IMR-90 (cell line): ENCODE measurements around the gene ANKRD42. TPM values are rescaled to one million over a fixed set of nuclear protein-coding genes. Genes with fewer than 3 reads are reported as not detected.

Source experiments
- ATAC-seq: fragments of 200-7000 bp; cut with Tn5 transposase; 2 replicates; pipeline ENCODE4 v1.9.1; 2020; ENCODE audit warnings: low read depth, mild to moderate bottlenecking, moderate library complexity
- BruUV-seq: library from RNA; stranded (reverse); fragments of 400-500 nt; replicated peaks from 2 replicates; lab custom pipeline; 2021; lab: Mats Ljungman, UMichigan
- CTCF ChIA-PET: fragments of 300-600 bp; formaldehyde crosslinking; extraction: SDS; loops from one replicate; lab custom pipeline; 2021; ENCODE audit warnings: antibody characterized with exemption; lab: Yijun Ruan, JAX
- POLR2A ChIA-PET: fragments of 300-600 bp; sonication (Branson Sonifier 250); formaldehyde crosslinking; loops from one replicate; lab custom pipeline; 2022; ENCODE audit warnings: antibody characterized with exemption; ENCODE audit not compliant: unreplicated experiment; lab: Charles Lee
- DNase-seq: peaks from one replicate; pipeline ENCODE4 v3.0.0; 2013
- H2AFZ ChIP-seq: replicated peaks from 2 replicates; pipeline ENCODE3; 2013; ENCODE audit warnings: low read length, mild to moderate bottlenecking; ENCODE audit not compliant: poor library complexity
- H2AK5ac ChIP-seq: 2 replicates; pipeline ENCODE4 v1.6.1; 2013; ENCODE audit warnings: low read depth, low read length, inconsistent platforms
- H2AK9ac ChIP-seq: replicated peaks from 2 replicates; pipeline ENCODE3; 2013; ENCODE audit warnings: mild to moderate bottlenecking, low read depth, low read length, moderate library complexity; ENCODE audit not compliant: poor library complexity
- H2BK120ac ChIP-seq: 2 replicates; pipeline ENCODE4 v1.6.1; 2013; ENCODE audit warnings: low read depth, low read length, inconsistent platforms
- H2BK15ac ChIP-seq: 3 replicates; pipeline ENCODE4 v1.6.1; 2013; ENCODE audit warnings: low read depth, low read length, inconsistent platforms
- H2BK20ac ChIP-seq: 2 replicates; pipeline ENCODE4 v1.6.1; 2013; ENCODE audit warnings: low read depth, mild to moderate bottlenecking, inconsistent platforms, low read length, moderate library complexity
- H2BK5ac ChIP-seq: 2 replicates; pipeline ENCODE4 v1.6.1; 2013; ENCODE audit warnings: mild to moderate bottlenecking, low read depth, low read length, inconsistent platforms; ENCODE audit not compliant: poor library complexity, severe bottlenecking
- H3K14ac ChIP-seq: replicated peaks from 2 replicates; pipeline ENCODE4 v1.6.1; 2013; ENCODE audit warnings: low read depth, low read length, inconsistent platforms
- H3K18ac ChIP-seq: 2 replicates; pipeline ENCODE4 v1.6.1; 2013; ENCODE audit warnings: low read depth, low read length, control low read depth
- H3K23ac ChIP-seq: 2 replicates; pipeline ENCODE4 v1.6.1; 2013; ENCODE audit warnings: low read depth, low read length, inconsistent platforms
- H3K27ac ChIP-seq: 2 replicates; pipeline ENCODE4 v1.5.1; 2013; ENCODE audit warnings: mild to moderate bottlenecking, control low read depth, low read length; ENCODE audit not compliant: insufficient read depth
- H3K27me3 ChIP-seq: 2 replicates; pipeline ENCODE4 v1.6.1; 2013; ENCODE audit warnings: low read length; ENCODE audit not compliant: control insufficient read depth, insufficient read depth
- H3K36me3 ChIP-seq: 2 replicates; pipeline ENCODE4 v1.6.1; 2013; ENCODE audit warnings: low read length, mixed read lengths; ENCODE audit not compliant: control insufficient read depth, insufficient read depth
- H3K4ac ChIP-seq: 2 replicates; pipeline ENCODE4 v1.6.1; 2013; ENCODE audit warnings: low read depth, low read length, inconsistent platforms
- H3K4me1 ChIP-seq: 2 replicates; pipeline ENCODE4 v1.6.1; 2013; ENCODE audit warnings: low read length, mixed read lengths; ENCODE audit not compliant: control insufficient read depth, insufficient read depth
- H3K4me2 ChIP-seq: 2 replicates; pipeline ENCODE4 v1.6.1; 2013; ENCODE audit warnings: low read depth, mild to moderate bottlenecking, control low read depth, low read length, moderate library complexity
- H3K4me3 ChIP-seq: 2 replicates; pipeline ENCODE4 v1.5.1; 2013; ENCODE audit warnings: low read depth, mild to moderate bottlenecking, control low read depth, low read length, moderate library complexity; ENCODE audit not compliant: insufficient read depth
- H3K56ac ChIP-seq: 2 replicates; pipeline ENCODE4 v1.6.1; 2013; ENCODE audit warnings: low read length, inconsistent platforms; ENCODE audit not compliant: insufficient read depth; ENCODE audit errors: extremely low read depth
- H3K79me1 ChIP-seq, 2 experiments: 2 replicates each; pipeline ENCODE4 v1.6.1; 2013; ENCODE audit warnings: low read length in 2 of 2, inconsistent platforms in 1 of 2, low read depth in 1 of 2
- H3K9ac ChIP-seq: 2 replicates; pipeline ENCODE4 v1.6.1; 2013; ENCODE audit warnings: low read depth, low read length, control low read depth
- H3K9me1 ChIP-seq: 2 replicates; pipeline ENCODE4 v1.6.1; 2013; ENCODE audit warnings: low read length, inconsistent platforms; ENCODE audit not compliant: insufficient read depth
- H3K9me3 ChIP-seq: 2 replicates; pipeline ENCODE4 v1.6.1; 2013; ENCODE audit warnings: low read length; ENCODE audit not compliant: control insufficient read depth, insufficient read depth
- H4K20me1 ChIP-seq: 2 replicates; pipeline ENCODE4 v1.6.1; 2013; ENCODE audit warnings: low read length, inconsistent platforms; ENCODE audit not compliant: insufficient read depth
- H4K5ac ChIP-seq: 2 replicates; pipeline ENCODE4 v1.6.1; 2013; ENCODE audit warnings: mild to moderate bottlenecking, low read depth, low read length, control low read depth
- H4K8ac ChIP-seq, 2 experiments: 2 replicates each; pipeline ENCODE4 v1.6.1; 2013; ENCODE audit warnings: low read depth in 2 of 2, low read length in 2 of 2, control low read depth in 1 of 2, inconsistent platforms in 1 of 2
- H4K91ac ChIP-seq: 2 replicates; pipeline ENCODE4 v1.6.1; 2013; ENCODE audit warnings: low read depth, low read length, inconsistent platforms; ENCODE audit not compliant: insufficient read depth
- BHLHE40 ChIP-seq: fragments of 150-350 bp; IDR thresholded peaks from 2 replicates; pipeline ENCODE4 v1.6.1; 2016; ENCODE audit warnings: mild to moderate bottlenecking, low read depth, low read length
- CEBPB ChIP-seq: IDR thresholded peaks from 2 replicates; pipeline ENCODE4 v1.6.1; 2012; ENCODE audit warnings: low read depth, low read length, improper control_type of control experiment
- CHD1 ChIP-seq: IDR thresholded peaks from 2 replicates; pipeline ENCODE4 v1.6.1; 2012; ENCODE audit warnings: low read depth, low read length, improper control_type of control experiment
- CTCF ChIP-seq: conservative IDR thresholded peaks from 2 replicates; pipeline ENCODE4 v1.5.1; 2012; ENCODE audit warnings: mild to moderate bottlenecking, low read depth, low read length, improper control_type of control experiment
- ELK1 ChIP-seq: fragments of 150-350 bp; IDR thresholded peaks from 2 replicates; pipeline ENCODE4 v1.6.1; 2016; ENCODE audit warnings: low read depth, mild to moderate bottlenecking, low read length, moderate library complexity, borderline replicate concordance
- FOS ChIP-seq: fragments of 150-350 bp; IDR thresholded peaks from 2 replicates; pipeline ENCODE4 v1.6.1; 2016; ENCODE audit warnings: low read depth, low read length
- MAFK ChIP-seq: IDR thresholded peaks from 2 replicates; pipeline ENCODE4 v1.6.1; 2012; ENCODE audit warnings: low read depth, low read length, improper control_type of control experiment
- MAZ ChIP-seq: IDR thresholded peaks from 2 replicates; pipeline ENCODE4 v1.6.1; 2012; ENCODE audit warnings: low read depth, mild to moderate bottlenecking, low read length, improper control_type of control experiment, moderate library complexity, borderline replicate concordance
- MXI1 ChIP-seq: IDR thresholded peaks from 2 replicates; pipeline ENCODE4 v1.6.1; 2012; ENCODE audit warnings: low read depth, mild to moderate bottlenecking, low read length, moderate library complexity, borderline replicate concordance
- NFE2L2 ChIP-seq: fragments of 150-350 bp; IDR thresholded peaks from 2 replicates; pipeline ENCODE4 v1.6.1; 2016; ENCODE audit warnings: low read depth, mild to moderate bottlenecking, low read length
- POLR2A ChIP-seq: IDR thresholded peaks from 2 replicates; pipeline ENCODE4 v1.6.1; 2012; ENCODE audit warnings: mild to moderate bottlenecking, low read depth, low read length
- RAD21 ChIP-seq: IDR thresholded peaks from 2 replicates; pipeline ENCODE4 v1.6.1; 2012; ENCODE audit warnings: low read length, improper control_type of control experiment
- RCOR1 ChIP-seq: IDR thresholded peaks from 2 replicates; pipeline ENCODE4 v1.6.1; 2012; ENCODE audit warnings: mild to moderate bottlenecking, low read length, improper control_type of control experiment; ENCODE audit not compliant: insufficient replicate concordance
- RFX5 ChIP-seq: IDR thresholded peaks from 2 replicates; pipeline ENCODE4 v1.8.0; 2012; ENCODE audit warnings: low read depth, mild to moderate bottlenecking, low read length, moderate library complexity
- SMC3 ChIP-seq: fragments of 150-350 bp; IDR thresholded peaks from 2 replicates; pipeline ENCODE4 v1.6.1; 2016; ENCODE audit warnings: low read depth, mild to moderate bottlenecking, antibody characterized with exemption, low read length, moderate library complexity
- USF2 ChIP-seq: fragments of 150-350 bp; IDR thresholded peaks from 2 replicates; pipeline ENCODE4 v1.6.1; 2017; ENCODE audit warnings: mild to moderate bottlenecking, antibody characterized with exemption, low read length, low read depth
- WGBS, 2 experiments: methylation state at CpG; one replicate each; pipeline versions ENCODE4 v1.1.5 to v1.1.7; 2013; ENCODE audit warnings: missing lambda C conversion rate in 2 of 2; ENCODE audit not compliant: insufficient read length in 1 of 2; ENCODE audit errors: extremely low coverage in 2 of 2; 5-methylcytosine and 5-hydroxymethylcytosine counted together
- dilution Hi-C: fragments of 300-500 bp; cut with HindIII; formaldehyde crosslinking; loops from one replicate; pipeline ENCODE4 v1.14.3; 2018; ENCODE audit warnings: low sequenced_read_pairs; ENCODE audit not compliant: unreplicated experiment
- in situ Hi-C: fragments of 300-500 bp; cut with MboI; formaldehyde crosslinking; loops from 3 replicates; pipeline ENCODE4 v1.14.3; 2019; ENCODE audit warnings: low sequenced_read_pairs, inconsistent platforms, mixed read lengths
- intact Hi-C: fragments of 100-400 bp; cut with micrococcal nuclease; formaldehyde crosslinking; loops from 2 replicates; pipeline ENCODE4 v1.10.0; 2022
- polyA plus RNA-seq, 3 experiments: library from polyadenylated mRNA; depleted of rRNA; stranded (reverse); fragments of >200 nt; gene quantifications; 2 replicates each; pipeline ENCODE4 v1.2.3, GENCODE V29; 2012; ENCODE audit warnings: low replicate concordance in 1 of 3
- total RNA-seq: library from RNA; depleted of rRNA; stranded (reverse); fragments of >200 nt; gene quantifications from 2 replicates; pipeline ENCODE4 v1.2.3, GENCODE V29; 2012

ANKRD42 gene
- total and polyA plus RNA-seq, 2 of the 4 experiments (the other 2 are of a cell fraction): 5.2 to 5.6 TPM

GRCh38 chr11:83265331-83265730 is 71.8 kb downstream of the ANKRD42 start:
- H4K91ac ChIP-seq: no peak overlapping the region
- no peak for TF ChIP-seq MAZ
- TF ChIP-seq CEBPB: no peak
- TF ChIP-seq RCOR1: no peak
- no peak for TF ChIP-seq RFX5
- TF ChIP-seq POLR2A: no peak
- TF ChIP-seq USF2: no peak
- no peak for TF ChIP-seq MAFK
- TF ChIP-seq ELK1: no peak
- TF ChIP-seq MXI1: no peak
- TF ChIP-seq NFE2L2: no peak
- no peak for TF ChIP-seq BHLHE40
- TF ChIP-seq CHD1: no peak
- TF ChIP-seq RAD21: no peak
- TF ChIP-seq SMC3: no peak
- no peak for TF ChIP-seq FOS
- TF ChIP-seq CTCF: no peak
- no peaks in the 10 kb centered on the region for H3K27me3 ChIP-seq
- H3K4ac ChIP-seq: no peak overlapping the region
- in situ Hi-C loops (no loop called here), dilution Hi-C loops (no loop called here), intact Hi-C loops (no loop called here)
- peaks cover 11% of the 10 kb centered on the region for H3K36me3 ChIP-seq
- no peak overlapping the region for H3K18ac ChIP-seq
- WGBS, 2 experiments: no CpG with 5 or more reads among the region's 1 CpG
- peak; percentile 64 for DNase-seq
- H2BK20ac ChIP-seq: no peak overlapping the region
- H3K4me3 ChIP-seq: no peak overlapping the region
- no peak overlapping the region for H2AK9ac ChIP-seq
- no peak overlapping the region for H3K27ac ChIP-seq
- H2BK120ac ChIP-seq: no peak overlapping the region
- H3K14ac ChIP-seq: no peak overlapping the region
- H4K8ac ChIP-seq: no peak overlapping the region
- no peak overlapping the region for H3K9ac ChIP-seq
- H3K23ac ChIP-seq: no peak overlapping the region
- H4K5ac ChIP-seq: no peak overlapping the region
- H2AFZ ChIP-seq: no peak overlapping the region
- no peak overlapping the region for H2BK15ac ChIP-seq
- ATAC-seq: peak; percentile 84
- peak overlapping the region; percentile 79 for H2BK5ac ChIP-seq
- POLR2A ChIA-PET: no interaction called here
- CTCF ChIA-PET: interaction anchor here (0.7 to 1.0 kb wide), 2 partner anchors 398 to 571 kb away, joined by 3 read pairs; no protein-coding TSS in a partner anchor
- H4K20me1 ChIP-seq: no peaks in the 10 kb centered on the region
- no peak overlapping the region for H2AK5ac ChIP-seq
- no peak overlapping the region for H3K4me2 ChIP-seq
- peaks cover 0 to 5% of the 10 kb centered on the region in 2 experiments; a peak in 2 of 4 replicates for H3K79me1 ChIP-seq
- no TSS peak for BruUV-seq
- no peak overlapping the region for H3K56ac ChIP-seq
- no peaks in the 10 kb centered on the region for H3K9me3 ChIP-seq
- no peaks in the 10 kb centered on the region for H3K9me1 ChIP-seq
- H3K4me1 ChIP-seq: peaks cover 1% of the 10 kb centered on the region; the same call in 1 of the 2 replicates
